Erythroblast (primary cell): ENCODE results near the gene ENTPD8.

Source experiments
- GATA1 ChIP-seq: IDR thresholded peaks from 2 replicates; pipeline ENCODE4 v1.6.1; 2011; ENCODE audit warnings: low read depth, mild to moderate bottlenecking, control low read depth, low read length, moderate library complexity
- POLR2A ChIP-seq: IDR thresholded peaks from 2 replicates; pipeline ENCODE4 v1.6.1; 2011; ENCODE audit warnings: mild to moderate bottlenecking, low read length

- no peak for TF ChIP-seq POLR2A
- TF ChIP-seq GATA1: no peak
These were observed 44.4 kb downstream of the ENTPD8 start for GRCh38 chr9:137396634-137397367.
